HG03064 (cell line): ENCODE measurements around the gene BMP5.
"Not testable (repeated sequence)": the region's sequence is repeated elsewhere in the genome, so short reads cannot be mapped to it uniquely, and the experiment has no call there.

ENCODE experiments used
- ATAC-seq: cut with Tn5 transposase; IDR thresholded peaks from one replicate; pipeline ENCODE4 v1.9.1; 2021; ENCODE audit warnings: low read depth; ENCODE audit not compliant: unreplicated experiment

BMP5 gene

DNA sequence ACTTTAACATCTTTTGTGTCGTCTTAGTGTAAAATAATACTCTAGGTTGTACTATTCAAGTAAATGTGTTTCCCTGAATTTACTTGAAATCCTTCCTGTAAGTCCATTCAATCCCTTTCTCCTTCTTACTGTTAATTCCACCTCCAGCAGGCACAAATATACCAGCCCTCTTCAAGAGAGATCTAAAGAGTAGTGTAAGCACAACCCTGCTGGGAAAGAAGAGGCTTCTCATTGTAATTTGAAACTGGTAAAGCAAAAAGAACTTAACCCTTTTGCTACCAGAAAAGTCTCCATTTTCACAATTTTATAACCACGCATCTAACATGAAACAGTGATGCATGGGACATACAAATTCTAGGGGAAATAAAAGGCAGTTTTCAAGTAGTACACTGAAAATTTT, at the start of gene BMP5:
BMP5 (minus strand) TSS at position 191 of the 400 bp plus-strand sequence. CDS start 725 bp downstream, outside the sequence.
- no peak for ATAC-seq

DNA sequence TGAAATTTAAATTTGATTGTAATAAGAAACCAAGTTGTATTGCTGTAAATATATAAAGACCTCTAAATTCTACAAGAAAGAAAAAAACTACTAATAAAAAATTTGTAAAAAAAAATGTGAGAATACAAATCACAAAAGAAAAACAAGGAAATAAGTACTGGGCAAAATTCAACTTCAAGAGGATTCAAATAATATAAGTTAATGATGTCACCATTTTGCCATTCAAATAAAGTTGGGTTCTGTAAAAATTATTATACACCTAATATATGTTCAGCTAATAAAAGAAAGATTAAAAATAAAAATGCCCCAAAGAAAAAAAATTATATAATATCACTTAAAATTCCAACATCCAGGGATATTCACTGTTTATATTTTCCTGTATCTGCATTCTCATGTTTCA, 47.0 kb upstream of the BMP5 start:
- no peak for ATAC-seq

DNA sequence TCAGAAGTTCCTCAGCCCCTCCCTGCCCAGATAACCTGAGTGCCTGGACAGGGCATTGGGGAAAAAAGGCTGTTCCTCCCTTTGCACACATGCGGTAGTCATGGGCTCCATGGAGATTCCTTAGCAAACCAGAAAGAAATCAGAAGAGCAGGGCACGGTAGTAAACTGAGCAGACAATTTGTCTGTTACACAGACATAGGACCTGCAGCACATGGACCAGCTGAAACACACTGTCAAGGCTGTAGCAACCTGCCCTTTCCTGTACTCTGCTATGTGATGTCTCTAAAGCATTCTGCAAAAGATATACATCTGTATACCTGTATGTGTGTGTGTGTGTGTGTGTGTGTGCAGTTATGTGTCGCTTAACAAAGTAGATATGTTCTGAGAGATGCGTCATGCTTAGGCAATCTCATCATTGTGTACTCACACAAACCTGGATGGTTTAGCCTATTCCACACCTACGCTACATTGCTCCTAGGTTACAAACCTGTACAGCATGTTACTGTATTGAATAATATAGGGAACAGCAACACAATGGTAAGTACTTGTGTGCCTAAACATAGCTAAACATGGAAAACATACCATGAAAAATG, 44.4 kb upstream of the BMP5 start:
- no peak for ATAC-seq

DNA sequence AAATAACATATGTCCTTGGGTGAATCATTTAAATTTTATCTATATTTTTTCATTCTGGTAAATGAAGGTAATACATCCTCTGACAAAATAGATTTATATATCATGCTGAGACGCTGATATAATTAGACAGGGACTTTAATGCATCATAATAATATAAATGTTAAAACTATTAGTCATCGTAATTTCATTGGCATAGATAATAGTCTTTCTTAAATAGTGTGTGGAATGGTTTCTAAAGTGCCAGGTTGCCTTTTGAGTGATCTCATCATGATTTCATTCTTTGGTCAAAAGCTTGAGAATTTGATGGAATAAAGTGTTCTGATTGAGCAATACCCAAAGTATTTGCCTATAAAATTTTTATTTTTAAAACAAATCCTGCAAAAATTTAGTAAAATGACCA, 43.2 kb upstream of the BMP5 start:
- no peak for ATAC-seq

DNA sequence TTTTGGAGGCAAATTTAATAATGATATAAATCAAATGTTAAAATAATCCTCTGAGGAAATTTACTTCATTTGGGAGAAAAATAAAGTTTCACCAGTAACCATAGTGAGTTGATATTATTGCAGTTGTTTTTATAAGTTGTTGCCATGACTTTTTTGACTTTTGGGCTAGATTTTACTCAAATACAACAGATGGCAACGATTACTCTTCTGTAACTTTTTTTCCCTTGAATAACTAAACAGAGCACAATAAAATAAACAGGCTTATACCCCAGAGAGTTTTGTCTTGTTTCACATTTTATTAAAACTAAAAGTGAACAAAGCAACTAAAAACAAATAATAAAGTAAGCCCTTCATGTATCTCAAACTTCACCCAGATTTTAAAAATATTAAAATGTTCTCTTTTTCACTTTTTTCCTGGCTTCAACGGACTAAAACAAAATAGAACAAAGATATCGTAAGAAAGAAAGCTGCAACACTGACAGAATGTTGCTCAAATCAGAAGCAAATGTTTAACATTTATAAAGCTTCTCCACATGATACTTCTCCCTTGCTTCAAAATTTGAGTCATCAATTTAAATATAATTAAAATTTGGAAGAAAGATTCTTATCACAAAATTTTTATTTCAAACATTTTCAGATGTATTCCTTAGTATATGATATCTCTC, 42.5 kb upstream of the BMP5 start:
- no peak for ATAC-seq

DNA sequence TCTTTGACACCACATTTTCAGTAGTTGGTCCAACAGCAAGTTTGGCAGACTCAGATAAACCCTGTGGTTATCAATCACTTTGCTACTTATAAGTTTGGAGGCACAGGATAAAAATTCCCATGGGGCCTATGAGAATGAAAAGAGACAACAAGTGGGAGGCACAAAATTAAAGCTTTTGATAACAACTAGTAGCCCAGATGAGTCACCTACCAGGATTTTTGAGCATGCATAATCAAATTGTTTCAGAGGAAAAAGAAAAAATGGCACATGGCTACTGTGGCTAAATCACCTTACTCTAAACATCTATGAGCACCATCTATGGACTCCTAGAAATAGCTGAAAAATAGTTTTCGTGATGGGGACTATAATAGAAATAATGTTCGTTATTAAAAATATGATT, 40.8 kb upstream of the BMP5 start:
- no peak for ATAC-seq

DNA sequence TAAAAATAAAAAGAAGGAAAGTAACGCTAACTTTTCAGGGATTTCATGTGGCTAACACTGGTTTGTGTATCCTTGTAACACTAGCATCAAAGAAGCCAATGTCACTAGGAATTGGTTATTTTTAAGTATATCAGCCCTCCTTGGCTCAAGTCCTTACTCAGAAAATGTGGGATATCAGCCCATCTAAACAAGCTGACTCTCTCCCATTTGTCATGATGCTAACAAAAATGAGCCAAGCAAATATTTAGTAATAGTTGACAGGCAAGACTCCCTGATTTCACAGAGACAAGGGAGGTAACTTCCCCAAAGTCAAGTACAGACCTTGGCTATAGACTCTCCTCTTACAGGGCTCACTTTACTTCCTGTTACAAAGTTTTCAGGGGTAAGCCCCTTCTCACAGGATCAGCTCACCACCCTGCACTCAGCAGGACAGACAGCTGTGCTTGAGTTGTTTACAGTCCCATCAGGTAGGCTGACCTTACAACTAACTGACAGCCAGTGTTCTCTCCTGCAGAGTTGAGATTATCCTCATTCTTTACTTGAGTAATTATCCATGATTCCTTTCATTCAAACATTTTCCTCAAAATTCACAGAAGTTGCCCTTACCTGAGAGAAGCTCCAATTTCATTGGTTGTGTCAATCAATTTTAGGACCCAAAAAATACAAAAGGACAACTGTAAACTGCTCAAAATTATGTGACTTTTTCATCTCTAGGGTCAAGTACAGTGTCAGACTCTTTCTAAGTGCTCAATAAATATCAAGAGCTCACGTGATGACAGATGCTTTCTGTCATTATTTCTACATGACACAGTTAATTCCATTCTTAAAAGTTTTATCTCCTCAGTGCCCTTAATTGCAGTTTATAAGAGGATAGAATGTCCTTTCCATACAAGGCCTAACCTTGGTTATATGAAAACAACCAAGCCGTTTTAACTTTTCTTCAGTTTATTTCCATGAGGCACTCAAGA, 38.1 kb upstream of the BMP5 start:
- no peak for ATAC-seq

DNA sequence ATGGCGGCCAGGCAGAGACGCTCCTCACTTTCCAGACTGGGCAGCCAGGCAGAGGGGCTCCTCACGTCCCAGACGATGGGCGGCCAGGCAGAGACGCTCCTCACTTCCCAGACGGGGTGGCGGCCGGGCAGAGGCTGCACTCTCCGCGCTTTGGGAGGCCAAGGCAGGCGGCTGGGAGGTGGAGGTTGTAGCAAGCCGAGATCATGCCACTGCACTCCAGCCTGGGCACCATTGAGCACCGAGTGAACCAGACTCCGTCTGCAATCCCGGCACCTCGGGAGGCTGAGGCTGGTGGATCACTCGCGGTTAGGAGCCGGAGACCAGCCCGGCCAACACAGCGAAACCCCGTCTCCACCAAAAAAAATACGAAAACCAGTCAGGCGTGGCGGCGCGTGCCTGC, 35.1 kb upstream of the BMP5 start:
- ATAC-seq, result not testable (repeated sequence)

DNA sequence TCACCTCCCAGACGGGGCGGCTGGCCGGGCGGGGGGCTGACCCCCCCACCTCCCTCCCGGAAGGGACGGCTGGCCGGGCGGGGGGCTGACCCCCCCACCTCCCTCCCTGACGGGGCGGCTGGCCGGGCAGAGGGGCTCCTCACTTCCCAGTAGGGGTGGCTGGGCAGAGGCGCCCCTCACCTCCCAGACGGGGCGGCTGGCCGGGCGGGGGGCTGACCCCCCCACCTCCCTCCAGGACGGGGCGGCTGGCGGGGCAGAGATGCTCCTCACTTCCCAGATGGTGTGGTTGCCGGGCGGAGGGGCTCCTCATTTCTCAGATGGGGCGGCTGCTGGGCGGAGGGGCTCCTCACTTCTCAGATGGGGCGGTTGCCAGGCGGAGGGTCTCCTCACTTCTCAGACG, 34.5 kb upstream of the BMP5 start:
- ATAC-seq, result not testable (repeated sequence)

DNA sequence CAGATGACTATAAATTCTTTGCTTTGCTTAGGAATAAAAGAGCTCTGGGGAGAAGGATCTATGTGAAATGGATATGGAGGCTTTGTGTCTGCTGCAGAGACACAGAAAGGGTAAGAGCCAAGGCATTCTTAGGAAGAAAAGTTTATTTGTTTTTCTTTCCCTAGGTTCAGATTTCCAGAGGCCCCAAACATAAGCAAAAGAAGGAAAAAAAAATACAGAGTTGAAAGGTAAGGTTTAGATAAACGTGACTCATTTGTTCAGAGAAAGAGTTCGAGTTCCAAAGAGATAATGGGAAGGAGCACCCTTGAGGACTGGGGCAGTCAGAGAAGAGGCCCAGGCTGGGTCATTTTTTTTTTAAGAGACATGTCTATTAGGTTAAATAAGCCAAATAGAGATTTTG, 27.4 kb upstream of the BMP5 start:
- ATAC-seq, result no peak

DNA sequence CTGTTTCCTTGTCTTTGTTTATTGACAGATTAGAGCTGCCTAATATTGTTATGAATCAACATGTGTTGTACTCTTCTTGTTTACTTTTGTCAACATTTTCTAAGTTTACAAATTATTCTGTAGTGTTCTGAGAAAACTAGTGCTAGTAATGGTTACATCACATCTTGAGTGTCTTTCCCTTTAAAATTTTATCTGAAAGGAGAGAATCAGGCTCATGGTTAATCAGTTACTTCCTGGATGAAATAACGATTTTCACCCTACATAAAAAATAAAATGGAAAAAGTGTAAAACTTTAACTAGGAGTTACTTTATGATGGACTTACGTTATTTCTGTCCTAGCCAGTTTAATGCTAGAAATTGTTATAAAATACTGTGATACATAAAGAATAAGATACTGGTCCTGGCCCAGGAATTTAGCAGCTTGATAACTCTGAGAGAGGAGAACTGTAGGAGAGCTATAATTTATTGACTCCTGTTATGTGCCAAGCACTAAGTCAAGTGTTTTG, 26.4 kb upstream of the BMP5 start:
- no peak for ATAC-seq

DNA sequence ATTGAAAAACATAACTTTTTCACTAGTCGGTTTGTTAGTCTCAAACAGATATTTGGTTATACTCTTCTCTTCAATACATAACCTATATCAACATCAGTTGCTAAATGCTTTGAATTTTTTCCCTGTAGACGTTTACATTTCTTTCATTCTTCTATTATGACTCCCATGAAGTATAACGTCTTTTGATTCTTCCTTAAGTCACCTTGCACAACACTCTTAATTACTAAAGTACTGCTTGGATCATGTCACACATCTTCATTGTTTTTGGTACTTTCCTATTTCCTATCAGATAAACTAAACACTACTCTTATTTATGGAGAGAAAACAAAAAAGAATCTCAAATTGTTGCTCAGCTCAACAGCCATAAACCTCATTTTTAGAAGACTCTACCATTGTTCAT, 23.0 kb upstream of the BMP5 start:
- ATAC-seq, result no peak

DNA sequence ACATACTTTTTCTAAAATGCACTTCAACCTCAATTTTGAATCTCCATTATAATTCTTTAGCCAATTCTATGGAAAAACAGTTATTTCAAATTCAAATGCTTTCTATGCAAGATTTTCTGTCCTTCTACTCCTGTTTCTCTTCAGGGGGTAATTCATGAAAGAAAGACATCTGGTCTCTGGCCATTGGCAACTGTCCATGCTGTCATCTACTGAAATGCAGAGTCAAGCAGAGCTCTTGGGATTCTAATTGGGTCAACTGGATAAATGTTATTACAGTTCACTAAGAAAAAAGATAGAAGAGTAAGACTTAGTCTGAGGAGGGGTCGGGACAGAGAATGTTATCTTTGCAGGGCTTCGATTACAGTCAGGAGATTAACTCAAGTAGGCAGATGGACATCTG, 22.0 kb upstream of the BMP5 start:
- ATAC-seq, result no peak

DNA sequence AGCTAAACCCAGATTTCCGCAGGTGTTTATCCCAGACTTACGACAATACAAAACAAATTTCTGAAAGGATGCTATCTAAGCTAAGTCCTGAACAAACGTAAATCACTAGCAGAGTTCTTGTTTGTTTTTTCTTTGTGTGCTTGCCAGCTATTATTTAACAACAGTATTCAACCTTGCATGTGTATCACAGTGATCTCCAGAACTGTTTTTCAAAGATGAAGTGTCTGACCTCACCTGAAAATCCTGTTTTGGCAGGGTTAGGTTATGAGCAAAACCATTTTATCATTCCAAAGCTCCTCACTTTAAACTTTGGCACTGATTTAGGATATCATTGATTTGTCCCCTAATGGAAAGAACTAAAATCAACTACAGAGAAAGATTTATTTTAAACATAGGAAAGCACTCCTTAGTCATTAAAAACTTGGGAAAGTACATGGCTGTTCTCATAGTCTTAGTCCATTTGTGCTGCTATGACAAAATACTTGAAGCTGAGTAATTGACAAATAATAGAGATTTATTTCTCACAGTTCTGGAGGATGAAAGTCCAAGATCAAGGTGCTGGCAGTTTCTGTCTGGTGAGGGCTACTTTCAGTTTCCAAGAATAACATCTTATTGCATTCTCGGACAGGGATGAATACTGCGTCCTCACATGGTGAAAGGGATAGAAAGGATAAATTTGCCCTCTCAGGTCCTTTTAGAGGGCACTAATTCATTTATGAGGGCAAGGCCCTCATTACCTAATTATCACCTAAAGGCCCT, 20.8 kb upstream of the BMP5 start:
- no peak for ATAC-seq

DNA sequence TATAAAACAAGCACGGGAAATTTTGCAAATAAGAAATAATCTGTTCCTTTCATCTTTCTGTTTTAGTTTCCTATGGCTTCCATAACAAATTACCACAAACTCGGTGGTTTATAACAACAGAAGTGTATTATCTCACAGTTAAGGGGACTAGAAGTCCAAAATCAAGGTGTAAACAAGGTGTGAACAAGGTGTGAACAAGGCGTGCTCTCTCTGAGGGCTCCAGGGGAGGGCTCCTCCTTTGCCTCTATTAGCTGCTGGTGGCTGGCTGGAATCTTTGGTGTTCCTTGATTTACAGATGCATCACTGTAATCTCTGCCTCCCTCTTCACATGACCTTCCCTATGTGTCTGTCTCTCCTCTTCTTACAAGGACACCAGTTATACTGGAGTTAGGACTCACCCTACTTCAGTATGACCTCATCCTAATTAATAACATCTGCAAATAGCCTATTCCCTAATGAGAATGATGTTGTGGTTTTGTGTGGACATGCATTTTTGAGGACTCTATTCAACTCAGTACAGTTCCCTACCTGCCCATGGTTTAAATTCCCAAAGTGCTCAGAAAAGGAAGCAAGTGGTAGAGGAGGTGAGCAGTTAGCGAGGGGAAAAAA, 17.5 kb upstream of the BMP5 start:
- no peak for ATAC-seq

DNA sequence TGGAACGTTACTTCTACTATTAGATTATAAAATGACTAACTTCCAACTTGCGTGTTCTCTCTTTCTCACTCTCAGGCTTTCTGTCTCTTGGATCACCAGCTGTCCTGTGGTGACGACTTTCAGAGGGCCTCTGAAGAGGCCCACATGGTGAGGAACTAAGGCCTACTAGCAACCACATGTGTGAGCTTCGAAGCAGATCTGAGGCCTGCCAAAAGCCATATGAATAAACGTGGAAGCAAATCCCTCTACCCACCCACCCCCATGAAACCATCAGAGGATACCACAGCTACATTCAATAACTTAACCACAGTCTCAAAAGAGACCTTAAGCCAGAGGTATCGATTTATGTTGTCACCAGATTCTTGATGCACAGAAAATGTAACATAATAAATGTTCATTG, 13.5 kb upstream of the BMP5 start:
- ATAC-seq, result no peak

DNA sequence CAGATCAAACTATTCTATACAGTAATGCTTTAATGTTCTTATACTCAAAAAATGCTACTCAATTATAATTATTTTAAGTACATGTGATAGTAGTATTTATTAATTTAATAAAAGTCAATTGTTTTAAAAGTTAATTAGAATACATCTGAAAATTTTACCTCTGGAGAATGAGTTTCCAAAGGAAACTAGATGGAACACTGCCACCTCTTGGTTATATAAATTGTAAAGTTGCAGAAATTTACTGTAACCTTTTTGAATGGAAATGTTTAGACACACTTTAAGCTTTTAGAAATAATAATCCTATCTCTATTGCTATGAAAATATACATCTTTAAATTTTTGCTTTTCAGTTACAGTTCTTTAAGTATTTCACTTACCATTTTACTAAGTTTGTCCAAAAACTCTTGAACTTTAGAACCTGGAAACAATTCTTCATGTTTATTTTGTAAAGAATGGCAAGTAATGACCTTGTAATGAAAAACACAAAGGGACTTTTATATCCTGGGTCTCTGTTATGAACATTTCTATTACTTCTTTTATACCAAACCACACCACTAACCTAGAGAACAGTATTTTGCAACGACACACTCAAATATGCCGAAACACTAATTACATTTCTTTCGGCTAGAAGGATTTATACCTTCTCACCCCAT, 10.9 kb upstream of the BMP5 start:
- no peak for ATAC-seq

DNA sequence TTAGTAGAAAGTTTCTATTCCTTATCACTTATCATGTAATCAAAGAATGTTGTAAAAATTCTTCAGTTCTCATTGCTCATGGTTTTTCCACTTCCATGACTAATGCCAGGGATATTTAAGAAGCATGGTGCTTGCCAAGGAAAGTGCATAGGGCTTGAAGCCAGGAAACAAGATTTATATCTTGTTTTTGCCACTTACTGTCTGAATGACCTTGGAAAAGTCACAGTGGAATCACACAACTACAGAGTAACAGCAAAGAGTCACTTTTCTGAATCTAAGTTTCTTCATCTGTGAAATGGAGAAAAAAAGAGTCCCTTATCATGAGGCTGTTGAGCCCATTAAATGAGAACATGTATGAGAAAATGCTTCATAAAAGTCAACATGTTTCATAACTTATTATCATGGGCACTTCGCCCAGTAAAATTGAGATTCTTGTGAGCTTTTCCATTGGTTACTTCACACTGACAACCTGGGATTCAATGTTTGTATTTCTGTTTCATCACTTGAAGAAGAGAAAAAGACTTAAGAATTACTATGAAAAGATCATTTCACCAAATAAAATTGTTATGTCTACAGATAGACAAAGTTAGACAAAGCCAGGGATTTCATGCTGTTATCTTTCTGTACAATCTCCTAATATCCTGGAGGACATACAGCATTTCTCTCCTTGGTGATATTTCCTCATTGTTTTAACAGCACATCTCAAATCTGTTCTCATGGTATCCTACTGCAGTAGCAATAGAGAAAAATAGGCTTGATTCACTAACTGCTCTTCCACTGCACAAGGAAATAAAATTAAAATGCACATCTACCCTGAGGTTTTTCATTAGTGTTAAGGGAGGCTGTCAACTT, 7.6 kb upstream of the BMP5 start:
- ATAC-seq, result no peak

DNA sequence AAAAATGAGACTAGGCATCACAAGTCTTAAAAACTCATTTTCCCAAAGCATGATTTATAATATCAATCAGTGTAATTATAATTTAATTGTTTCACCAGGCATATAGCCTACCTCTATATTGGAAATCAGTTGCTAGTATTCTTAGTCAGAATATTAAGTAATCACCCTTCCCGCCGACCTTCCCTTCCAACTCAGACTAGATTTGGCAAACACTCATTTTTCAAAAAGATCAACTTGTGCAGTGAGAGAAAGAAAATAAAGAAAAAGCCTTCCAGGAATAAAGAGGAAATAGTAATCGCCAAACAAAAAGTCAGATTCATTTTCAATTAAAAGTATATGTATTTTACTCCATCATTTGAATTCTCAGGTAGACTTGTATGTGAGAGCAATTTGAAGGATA, 1.9 kb upstream of the BMP5 start:
- no peak for ATAC-seq
